ENCODE results near the gene PGC.

GRCh38 chr6:41704028-41704427 is 43.2 kb downstream of the PGC start:
- TF ChIP-seq CTCF (IDR thresholded peaks at IDR 0.05; ENCODE audit: borderline replicate concordance, extremely low read depth, low read length, poor library complexity, severe bottlenecking) (no peak), EZH2 (IDR thresholded peaks at IDR 0.05; ENCODE audit: borderline replicate concordance, low read depth, low read length, severe bottlenecking) (no peak)
